SU-DHL-6 (cell line): ENCODE data around the gene HOXB1.

Source experiments
- CTCF ChIP-seq: fragments of 200-600 bp; sonication (generic); IDR thresholded peaks from one replicate; pipeline ENCODE4 v1.5.1; 2017; ENCODE audit warnings: antibody characterized with exemption, mild to moderate bottlenecking, low read length, moderate library complexity; ENCODE audit not compliant: insufficient read depth, poor library complexity, severe bottlenecking
- EZH2phosphoT487 ChIP-seq: fragments of 200-600 bp; sonication (generic), shearing (Covaris generic); conservative IDR thresholded peaks from 2 replicates; pipeline ENCODE4 v1.6.1; 2018; ENCODE audit warnings: mild to moderate bottlenecking, antibody characterized with exemption, low read length, moderate library complexity, mixed read lengths

GRCh38 chr17:48515925-48516900, 14.6 kb downstream of the HOXB1 start:
- TF ChIP-seq CTCF = no peak
- TF ChIP-seq EZH2phosphoT487 = no peak
